Measurements from ENCODE around the gene PTPN22.

DNA sequence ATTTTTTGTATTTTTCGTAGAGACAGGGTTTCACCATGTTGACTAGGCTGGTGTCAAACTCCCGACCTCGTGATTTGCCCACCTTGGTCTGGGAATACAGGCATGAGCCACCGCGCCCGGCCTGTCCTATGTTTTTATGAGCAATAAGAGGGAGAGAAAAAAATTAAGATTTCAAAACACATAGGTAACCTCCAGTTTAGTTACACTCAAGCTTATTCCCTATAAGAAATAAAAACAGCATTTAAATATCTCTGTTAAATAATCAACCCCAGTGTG, 66.3 kb downstream of the PTPN22 start:
- TF ChIP-seq, protein P1, sequence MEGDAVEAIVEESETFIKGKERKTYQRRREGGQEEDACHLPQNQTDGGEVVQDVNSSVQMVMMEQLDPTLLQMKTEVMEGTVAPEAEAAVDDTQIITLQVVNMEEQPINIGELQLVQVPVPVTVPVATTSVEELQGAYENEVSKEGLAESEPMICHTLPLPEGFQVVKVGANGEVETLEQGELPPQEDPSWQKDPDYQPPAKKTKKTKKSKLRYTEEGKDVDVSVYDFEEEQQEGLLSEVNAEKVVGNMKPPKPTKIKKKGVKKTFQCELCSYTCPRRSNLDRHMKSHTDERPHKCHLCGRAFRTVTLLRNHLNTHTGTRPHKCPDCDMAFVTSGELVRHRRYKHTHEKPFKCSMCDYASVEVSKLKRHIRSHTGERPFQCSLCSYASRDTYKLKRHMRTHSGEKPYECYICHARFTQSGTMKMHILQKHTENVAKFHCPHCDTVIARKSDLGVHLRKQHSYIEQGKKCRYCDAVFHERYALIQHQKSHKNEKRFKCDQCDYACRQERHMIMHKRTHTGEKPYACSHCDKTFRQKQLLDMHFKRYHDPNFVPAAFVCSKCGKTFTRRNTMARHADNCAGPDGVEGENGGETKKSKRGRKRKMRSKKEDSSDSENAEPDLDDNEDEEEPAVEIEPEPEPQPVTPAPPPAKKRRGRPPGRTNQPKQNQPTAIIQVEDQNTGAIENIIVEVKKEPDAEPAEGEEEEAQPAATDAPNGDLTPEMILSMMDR (optimal IDR thresholded peaks at IDR 0.05 in 1 of 3, IDR thresholded peaks at IDR 0.05 in 1 of 3, conservative IDR thresholded peaks at IDR 0.05 in 1 of 3; ENCODE audit: extremely low read depth in 1 of 3, insufficient read depth in 2 of 3, low read length in 3 of 3): no peak
- TF ChIP-seq EZH2 (IDR thresholded peaks at IDR 0.05; ENCODE audit: low read length): no peak
